ENCODE data around the gene TNNC1.

The TNNC1 gene

DNA sequence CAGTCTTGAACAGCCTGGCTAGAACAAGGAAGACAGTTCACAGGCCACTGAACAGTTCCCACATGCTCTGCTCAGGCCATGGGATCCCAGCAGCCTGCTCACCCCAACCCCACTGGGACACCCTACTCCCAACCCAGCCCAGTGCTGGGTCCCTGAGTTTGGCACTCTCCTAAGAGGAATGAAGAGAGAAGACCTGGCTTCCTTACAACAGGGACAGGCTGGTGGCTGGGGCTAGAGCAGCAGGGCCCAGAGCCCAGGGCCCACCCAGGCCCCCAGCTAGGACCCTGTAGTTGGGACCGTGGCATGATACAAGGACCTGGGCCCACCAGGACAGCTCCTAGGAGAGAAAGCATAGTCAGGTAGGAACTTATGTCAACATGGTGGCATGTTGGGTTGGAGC lies 52.3 kb downstream of the TNNC1 start:
- DNase-seq, result no peak

Measured in hypothalamus (tissue), 51 donors.